Ovary (tissue), 9 donors: ENCODE measurements around the gene PIK3AP1. TPM values are rescaled to one million over a fixed set of nuclear protein-coding genes. Genes with fewer than 3 reads are reported as not detected.

ENCODE experiments used
- DNase-seq, 5 donors: peaks; one replicate each; pipeline ENCODE4 v3.0.0-alpha.2; 2019 to 2020
- H3K27ac ChIP-seq, 2 donors: fragments of 200-600 bp; one replicate each; pipeline versions ENCODE4 v1.5.1 to v1.8.0; 2019 to 2022
- H3K27me3 ChIP-seq: fragments of 200-600 bp; one replicate; pipeline ENCODE4 v1.8.0; 2022
- H3K36me3 ChIP-seq: fragments of 200-600 bp; sonication (generic); one replicate; pipeline ENCODE4 v1.5.1; 2019
- H3K4me1 ChIP-seq: one replicate; pipeline ENCODE4 v1.8.1; 2013; ENCODE audit warnings: mild to moderate bottlenecking, moderate library complexity; ENCODE audit not compliant: insufficient read depth
- H3K4me3 ChIP-seq: fragments of 200-600 bp; sonication (generic); one replicate; pipeline ENCODE4 v1.5.1; 2017
- H3K9me3 ChIP-seq, 2 donors: fragments of 200-600 bp in 1 of 2; sonication (generic) in 1 of 2; one replicate each; pipeline versions ENCODE4 v1.5.1 to v1.8.1; 2013 to 2019; ENCODE audit warnings: mild to moderate bottlenecking in 1 of 2, moderate library complexity in 1 of 2
- EP300 ChIP-seq: sonication (generic); formaldehyde crosslinking; IDR thresholded peaks from one replicate; pipeline ENCODE4 v1.6.1; 2017; ENCODE audit warnings: antibody characterized with exemption
- POLR2A ChIP-seq: fragments of 450-650 bp; IDR thresholded peaks from one replicate; pipeline ENCODE4 v1.6.1; 2017; ENCODE audit warnings: antibody characterized with exemption, mild to moderate bottlenecking, moderate library complexity
- WGBS, 3 donors: extraction: QIAGEN DNeasy Blood & Tissue Kit in 1 of 3; methylation state at CpG; one replicate each; pipeline versions ENCODE4 v1.1.5 to v1.1.7; 2013 to 2017; 5-methylcytosine and 5-hydroxymethylcytosine counted together
- intact Hi-C, 4 donors: fragments of 100-400 bp; cut with DNase I; formaldehyde crosslinking; loops; one replicate each; pipeline versions ENCODE4 v1.11.0 to v1.15.1; 2022 to 2023
- polyA plus RNA-seq, 2 donors: library from polyadenylated mRNA; stranded (reverse); fragments of 200-250 nt in 1 of 2; fragments of 350-450 nt in 1 of 2; fragmentation: Illumina TruSeq in 1 of 2; extraction: RNeasy Lipid Tissue Mini Kit (QIAGEN cat#74804) in 1 of 2; gene quantifications; one replicate each; pipeline ENCODE4 v1.2.3, GENCODE V29; 2013 to 2014
- total RNA-seq, 7 donors: library from RNA; depleted of rRNA in 2 of 7; stranded (reverse); fragments of >200 nt in 2 of 7; fragmentation: NEBNext Ultra II Directional in 3 of 7; extraction: Animal tissue kit (Norgen Biotek cat#: 25700) in 3 of 7; gene quantifications; one replicate each; pipeline versions ENCODE4 v1.1.0 to v1.2.4, GENCODE V29; 2016 to 2023
- TF ChIP-seq, protein P1 (sequence below), 3 donors: fragments of 450-650 bp in 2 of 3; fragments of 200-600 bp in 1 of 3; IDR thresholded peaks; one replicate each; pipeline versions ENCODE4 v1.5.1 to v1.8.0; 2016 to 2022; ENCODE audit warnings: antibody characterized with exemption in 3 of 3, mild to moderate bottlenecking in 1 of 3
- donor health status: DM: no; HTN: no; CAD: no; lungs with moderate emphysema.
- donor health status: DM: no; HTN: no; CAD: no.
- donor health status: Bipolar disorder and iron deficiency.
- donor health status: DM: yes; HTN: yes; CAD: no.
- donor health status: DM: no; HTN: no; CAD: no.
- donor health status: DM: yes; HTN: yes; CAD: no.

Gene PIK3AP1
- total and polyA plus RNA-seq, 9 donors, result 2.5 to 14.2 (median 7.8) TPM

DNA sequence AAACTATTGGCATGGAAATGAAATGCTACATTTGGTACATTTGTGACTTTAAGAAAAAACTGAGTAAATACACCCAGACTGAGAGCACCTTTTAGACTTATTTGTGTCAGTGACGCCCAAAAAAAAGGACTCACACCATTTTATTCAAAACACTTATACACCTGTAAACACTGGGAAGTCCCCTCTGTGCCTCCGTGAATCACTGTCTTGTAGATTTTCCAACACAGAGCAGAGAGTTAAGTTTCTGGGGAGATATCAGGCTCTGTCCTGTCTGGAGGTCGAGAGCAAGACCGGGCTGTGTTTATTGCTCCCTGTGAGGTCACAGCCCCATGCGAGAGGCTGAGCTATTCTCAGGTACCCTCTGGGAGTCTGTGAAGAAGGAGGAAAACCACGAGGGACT lies 72.8 kb downstream of the PIK3AP1 start:
- H3K4me3 ChIP-seq, result no peak overlapping the region
- no peaks in the 10 kb centered on the region for H3K4me1 ChIP-seq
- intact Hi-C loops, result loop anchor here in 2 of 4 donors (10.0 kb wide), 2 partner anchors 77 to 253 kb away; partner anchors contain the start of gene PIK3AP1 (in 1 of the 2)
- no peak for TF ChIP-seq POLR2A
- no peak for TF ChIP-seq EP300
- TF ChIP-seq, protein P1, sequence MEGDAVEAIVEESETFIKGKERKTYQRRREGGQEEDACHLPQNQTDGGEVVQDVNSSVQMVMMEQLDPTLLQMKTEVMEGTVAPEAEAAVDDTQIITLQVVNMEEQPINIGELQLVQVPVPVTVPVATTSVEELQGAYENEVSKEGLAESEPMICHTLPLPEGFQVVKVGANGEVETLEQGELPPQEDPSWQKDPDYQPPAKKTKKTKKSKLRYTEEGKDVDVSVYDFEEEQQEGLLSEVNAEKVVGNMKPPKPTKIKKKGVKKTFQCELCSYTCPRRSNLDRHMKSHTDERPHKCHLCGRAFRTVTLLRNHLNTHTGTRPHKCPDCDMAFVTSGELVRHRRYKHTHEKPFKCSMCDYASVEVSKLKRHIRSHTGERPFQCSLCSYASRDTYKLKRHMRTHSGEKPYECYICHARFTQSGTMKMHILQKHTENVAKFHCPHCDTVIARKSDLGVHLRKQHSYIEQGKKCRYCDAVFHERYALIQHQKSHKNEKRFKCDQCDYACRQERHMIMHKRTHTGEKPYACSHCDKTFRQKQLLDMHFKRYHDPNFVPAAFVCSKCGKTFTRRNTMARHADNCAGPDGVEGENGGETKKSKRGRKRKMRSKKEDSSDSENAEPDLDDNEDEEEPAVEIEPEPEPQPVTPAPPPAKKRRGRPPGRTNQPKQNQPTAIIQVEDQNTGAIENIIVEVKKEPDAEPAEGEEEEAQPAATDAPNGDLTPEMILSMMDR (IDR thresholded peaks at IDR 0.05), result no peak
- no peaks in the 10 kb centered on the region for H3K36me3 ChIP-seq
- H3K27me3 ChIP-seq, result no peaks in the 10 kb centered on the region
- no peaks in the 10 kb centered on the region for H3K9me3 ChIP-seq
- H3K27ac ChIP-seq, result no peak overlapping the region
- 67% methylated on average over 6 of the region's 6 CpGs for WGBS, 3 donors
- no peak for DNase-seq

DNA sequence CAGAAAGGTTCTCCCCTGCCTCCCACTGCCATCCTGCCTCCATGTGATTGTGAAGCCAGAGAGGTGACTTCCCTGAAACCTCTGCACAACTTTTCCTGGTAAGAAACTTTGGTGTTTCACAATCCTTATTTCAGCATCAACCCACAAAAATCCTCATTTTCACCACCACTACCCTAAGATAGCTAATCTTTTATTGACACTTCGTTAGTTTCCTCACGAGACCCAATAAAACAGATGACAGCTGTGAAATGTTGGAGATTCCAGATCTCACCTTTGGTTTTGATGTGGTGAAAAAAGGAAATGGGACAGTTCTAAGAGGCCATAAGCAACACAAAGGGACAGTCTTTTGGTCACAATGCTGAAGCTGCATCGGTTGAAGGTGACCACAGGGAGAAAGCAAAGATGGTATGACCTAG lies 73.6 kb downstream of the PIK3AP1 start:
- TF ChIP-seq POLR2A, result no peak
- TF ChIP-seq EP300, result no peak
- TF ChIP-seq, protein P1 (IDR thresholded peaks at IDR 0.05), result no peak
- intact Hi-C loops, result loop anchor here in 2 of 4 donors (10.0 kb wide), 2 partner anchors 78 to 252 kb away; partner anchors contain the start of gene PIK3AP1 (in 1 of the 2)
- WGBS, 3 donors, result 85 to 89% (median 89%) methylated on average over 3 of the region's 3 CpGs
- H3K36me3 ChIP-seq, result no peaks in the 10 kb centered on the region
- no peak for DNase-seq
- no peaks in the 10 kb centered on the region for H3K9me3 ChIP-seq
- no peak overlapping the region for H3K27ac ChIP-seq
- H3K27me3 ChIP-seq, result no peaks in the 10 kb centered on the region
- H3K4me3 ChIP-seq, result no peak overlapping the region
- H3K4me1 ChIP-seq, result no peaks in the 10 kb centered on the region

DNA sequence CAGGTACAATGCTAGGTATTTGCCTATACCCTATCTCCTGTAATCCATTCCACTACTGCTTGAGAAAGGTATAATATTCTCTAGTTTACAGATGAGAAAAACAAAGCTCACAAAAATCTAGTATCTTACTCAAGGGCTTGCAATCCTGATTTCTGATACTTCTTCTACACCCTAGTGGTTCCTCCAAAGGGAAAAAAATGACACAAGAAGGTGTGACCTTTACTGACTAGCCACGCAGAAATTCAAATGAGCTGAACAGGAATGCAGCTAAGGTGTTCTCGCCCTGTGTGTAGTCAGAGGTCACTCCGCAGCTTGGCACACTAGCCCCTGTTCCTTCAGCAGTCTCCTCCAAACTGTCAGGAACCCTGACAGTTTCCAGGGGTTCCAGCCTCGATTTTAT lies 74.0 kb downstream of the PIK3AP1 start:
- H3K27me3 ChIP-seq, result no peaks in the 10 kb centered on the region
- 77 to 84% (median 79%) methylated on average over 4 of the region's 4 CpGs for WGBS, 3 donors
- intact Hi-C loops, result loop anchor here in 2 of 4 donors (10.0 kb wide), 2 partner anchors 78 to 252 kb away; partner anchors contain the start of gene PIK3AP1 (in 1 of the 2)

DNA sequence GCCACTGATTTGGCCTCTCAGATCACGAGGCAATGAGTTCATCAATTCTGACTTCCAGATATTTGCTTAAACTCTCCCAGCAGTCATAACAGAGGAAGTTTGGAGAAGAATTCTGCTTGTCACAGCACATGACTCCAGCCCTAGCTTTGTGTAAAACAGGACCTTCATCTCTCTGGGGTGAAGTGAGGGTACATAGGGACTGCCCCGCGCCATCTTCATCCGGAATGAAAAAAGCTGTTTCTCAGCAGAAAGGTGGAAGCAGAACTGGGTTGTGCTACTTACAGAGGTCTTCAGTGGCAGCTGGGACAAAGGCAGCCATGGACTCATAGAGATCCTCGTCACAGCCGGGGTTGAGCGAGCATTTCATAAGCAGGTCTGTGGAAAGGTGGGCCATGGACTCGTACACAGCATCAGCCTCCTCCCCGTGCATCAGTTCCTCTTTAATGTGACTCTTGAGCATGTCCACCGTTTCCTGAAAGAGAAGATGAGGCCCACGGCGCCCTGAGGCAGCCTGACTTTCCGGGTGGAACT lies 75.1 kb downstream of the PIK3AP1 start:
- Histone ChIP-seq H3K4me1 (no peaks in the 10 kb centered on the region), H3K27ac (no peak overlapping the region), H3K9me3 (no peaks in the 10 kb centered on the region), H3K4me3 (no peak overlapping the region), H3K36me3 (no peaks in the 10 kb centered on the region), H3K27me3 (no peaks in the 10 kb centered on the region)
- DNase-seq, result no peak
- WGBS, 3 donors, result 91 to 93% (median 92%) methylated on average over 13 of the region's 13 CpGs
- TF ChIP-seq EP300 (no peak), POLR2A (no peak)
- TF ChIP-seq, protein P1 (IDR thresholded peaks at IDR 0.05), result no peak
- intact Hi-C loops, result loop anchor here in 2 of 4 donors (10.0 kb wide), 2 partner anchors 80 to 250 kb away; partner anchors contain the start of gene PIK3AP1 (in 1 of the 2)

More for the DNA sequence above, 74.0 kb downstream of the PIK3AP1 start:
- no peak overlapping the region for H3K4me3 ChIP-seq
- TF ChIP-seq, protein P1 (IDR thresholded peaks at IDR 0.05), result no peak
- TF ChIP-seq EP300 (no peak), POLR2A (no peak)
- no peaks in the 10 kb centered on the region for H3K9me3 ChIP-seq
- DNase-seq, result no peak
- no peaks in the 10 kb centered on the region for H3K4me1 ChIP-seq
- no peak overlapping the region for H3K27ac ChIP-seq
- H3K36me3 ChIP-seq, result no peaks in the 10 kb centered on the region
